ENCODE results near the gene KCNN3.

Gene KCNN3

GRCh38 chr1:154777781-154778180 lies 92.3 kb downstream of the KCNN3 start:
- Histone ChIP-seq H2AFZ (no peak overlapping the region), H3K4me1 (no peaks in the 10 kb centered on the region), H3K27me3 (ENCODE audit: control insufficient read depth, insufficient read depth, low read length) (no peaks in the 10 kb centered on the region), H3K4me3 (ENCODE audit: low read depth, low read length) (no peak overlapping the region), H3K27ac (no peak overlapping the region), H3K36me3 (ENCODE audit: control insufficient read depth, insufficient read depth, low read length) (no peaks in the 10 kb centered on the region), H3K79me2 (no peaks in the 10 kb centered on the region), H3K9me3 (ENCODE audit: control insufficient read depth, low read length) (no peaks in the 10 kb centered on the region), H3K9ac (no peak overlapping the region), H3K4me2 (ENCODE audit: low read length) (no peak overlapping the region)
- no peak for TF ChIP-seq CTCF (IDR thresholded peaks at IDR 0.05)

GRCh38 chr1:154777154-154777553 lies 92.9 kb downstream of the KCNN3 start:
- Histone ChIP-seq H3K36me3 (ENCODE audit: control insufficient read depth, insufficient read depth, low read length) (no peaks in the 10 kb centered on the region), H3K4me1 (no peaks in the 10 kb centered on the region), H3K79me2 (no peaks in the 10 kb centered on the region), H3K27ac (no peak overlapping the region), H3K9me3 (ENCODE audit: control insufficient read depth, low read length) (no peaks in the 10 kb centered on the region), H3K27me3 (ENCODE audit: control insufficient read depth, insufficient read depth, low read length) (no peaks in the 10 kb centered on the region), H3K4me2 (ENCODE audit: low read length) (no peak overlapping the region), H3K4me3 (ENCODE audit: low read depth, low read length) (no peak overlapping the region), H2AFZ (no peak overlapping the region), H3K9ac (no peak overlapping the region)
- TF ChIP-seq CTCF (IDR thresholded peaks at IDR 0.05), result no peak

GRCh38 chr1:154775621-154776605 lies 94.2 kb downstream of the KCNN3 start:
- H3K27me3 ChIP-seq (ENCODE audit: control insufficient read depth, insufficient read depth, low read length), result no peaks in the 10 kb centered on the region

GRCh38 chr1:154774175-154774855 lies 95.8 kb downstream of the KCNN3 start:
- no peak overlapping the region for H3K9ac ChIP-seq
- H3K27ac ChIP-seq, result no peak overlapping the region
- H3K36me3 ChIP-seq (ENCODE audit: control insufficient read depth, insufficient read depth, low read length), result no peaks in the 10 kb centered on the region
- H3K4me2 ChIP-seq (ENCODE audit: low read length), result no peak overlapping the region
- H3K27me3 ChIP-seq (ENCODE audit: control insufficient read depth, insufficient read depth, low read length), result no peaks in the 10 kb centered on the region
- H3K9me3 ChIP-seq (ENCODE audit: control insufficient read depth, low read length), result no peaks in the 10 kb centered on the region
- H2AFZ ChIP-seq, result no peak overlapping the region
- H3K4me3 ChIP-seq (ENCODE audit: low read depth, low read length), result no peak overlapping the region
- H3K79me2 ChIP-seq, result no peaks in the 10 kb centered on the region
- H3K4me1 ChIP-seq, result no peaks in the 10 kb centered on the region
- TF ChIP-seq CTCF (IDR thresholded peaks at IDR 0.05), result no peak

More at GRCh38 chr1:154775621-154776605, 94.2 kb downstream of the KCNN3 start:
- no peak overlapping the region for H3K4me2 ChIP-seq (ENCODE audit: low read length)
- H3K9ac ChIP-seq, result no peak overlapping the region
- TF ChIP-seq CTCF (IDR thresholded peaks at IDR 0.05), result no peak
- H3K36me3 ChIP-seq (ENCODE audit: control insufficient read depth, insufficient read depth, low read length), result no peaks in the 10 kb centered on the region
- no peak overlapping the region for H3K27ac ChIP-seq
- H2AFZ ChIP-seq, result no peak overlapping the region
- H3K9me3 ChIP-seq (ENCODE audit: control insufficient read depth, low read length), result no peaks in the 10 kb centered on the region
- H3K4me1 ChIP-seq, result no peaks in the 10 kb centered on the region
- H3K79me2 ChIP-seq, result no peaks in the 10 kb centered on the region
- no peak overlapping the region for H3K4me3 ChIP-seq (ENCODE audit: low read depth, low read length)
